Activated T-cell treated with anti-CD3 and anti-CD28 coated beads for 4 hours (primary cell): ENCODE data around the gene GRIN2D.
A peak's percentile ranks its signal among the peaks of the same experiment; 100 is the strongest.
"Not testable (repeated sequence)": the region's sequence is repeated elsewhere in the genome, so short reads cannot be mapped to it uniquely, and the experiment has no call there.

Experiments used
- DNase-seq: peaks from one replicate; pipeline ENCODE4 v3.0.0-alpha.2; 2020

GRIN2D gene

GRCh38 chr19:48393559-48394330 lies at the start of gene GRIN2D:
GRIN2D (plus strand) TSS chr19:48393668; CDS start chr19:48398393, 4,725 bp downstream.
- DNase-seq, result no peak

DNA sequence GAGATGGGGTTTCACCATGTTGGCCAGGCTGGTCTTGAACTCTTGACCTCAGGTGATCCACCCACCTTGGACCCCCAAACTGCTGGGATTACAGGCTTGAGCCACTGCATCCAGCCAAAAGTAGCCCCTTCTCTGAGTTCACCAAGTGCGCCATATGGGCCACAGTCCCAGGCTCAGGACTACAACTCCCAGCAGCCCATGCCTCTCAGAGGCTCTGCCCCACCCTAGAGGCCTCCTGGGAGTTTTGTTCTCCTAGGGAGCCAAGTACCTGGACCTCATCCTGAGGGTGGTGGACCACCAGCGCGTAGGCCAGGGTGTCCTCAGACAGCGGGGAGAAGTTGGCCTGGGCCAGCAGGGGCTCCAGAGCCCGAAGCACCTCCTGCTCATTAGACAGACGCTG lies 48.6 kb upstream of the GRIN2D start:
- DNase-seq, result no peak

DNA sequence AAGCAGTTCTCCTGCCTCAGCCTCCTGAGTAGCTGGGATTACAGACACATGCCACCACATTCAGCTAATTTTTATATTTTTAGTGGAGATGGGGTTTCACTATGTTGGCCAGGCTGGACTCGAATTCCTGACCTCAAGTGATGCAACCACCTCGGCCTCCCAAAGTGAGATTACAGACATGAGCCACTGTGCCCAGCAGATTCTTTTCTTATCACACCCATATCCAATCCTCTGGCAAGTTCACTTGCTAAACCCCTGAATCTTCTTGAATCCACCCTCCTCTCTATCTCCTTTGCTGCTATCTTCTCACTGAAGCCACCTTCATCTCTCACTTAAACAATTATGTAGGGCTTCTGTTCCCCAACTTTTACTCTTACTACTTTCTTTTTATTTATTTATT lies 47.3 kb upstream of the GRIN2D start:
- DNase-seq, result no peak

DNA sequence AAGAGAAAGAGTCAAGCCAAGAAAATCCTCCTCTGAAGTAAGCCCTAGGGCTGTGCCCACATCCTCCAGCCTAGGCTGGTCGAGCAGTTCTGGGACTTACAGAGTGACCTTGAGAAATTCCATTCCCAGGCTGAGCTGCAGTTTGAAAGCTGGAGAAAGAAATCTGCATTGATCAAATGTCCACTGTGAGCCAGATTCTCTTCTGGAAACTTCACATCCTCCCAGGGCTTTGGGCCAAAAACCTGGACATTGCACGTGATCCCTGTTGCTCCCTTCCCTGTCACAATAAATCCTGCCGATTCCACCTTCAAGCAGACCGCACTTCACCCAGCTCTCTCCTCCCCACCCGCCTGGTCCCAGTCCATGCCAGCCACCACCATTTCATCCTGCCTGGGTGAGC lies 45.4 kb upstream of the GRIN2D start:
- no peak for DNase-seq

DNA sequence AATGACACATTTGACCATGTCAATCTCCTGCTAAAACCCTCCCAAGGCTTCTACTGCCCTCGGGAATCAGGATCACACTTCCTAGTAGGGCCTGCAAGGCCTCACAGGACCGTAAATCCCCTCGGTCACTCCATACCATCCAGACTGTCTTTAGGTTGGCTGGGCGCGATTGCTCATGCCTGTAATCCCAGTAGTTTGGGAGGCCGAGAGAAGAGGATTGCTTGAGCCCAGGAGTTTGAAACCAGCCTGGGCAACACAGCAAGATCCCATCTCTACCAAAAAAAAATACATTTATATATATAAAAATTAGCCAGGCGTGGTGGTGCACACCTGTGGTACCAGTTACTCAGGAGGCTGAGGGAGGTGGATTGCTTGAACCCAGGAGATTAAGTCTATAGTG lies 44.7 kb upstream of the GRIN2D start:
- no peak for DNase-seq

- DNase-seq, result no peak
Measured at GRCh38 chr19:48350856-48351255, 42.6 kb upstream of the GRIN2D start.

GRCh38 chr19:48351341-48351752 lies 42.1 kb upstream of the GRIN2D start:
- DNase-seq, result peak; percentile 77

DNA sequence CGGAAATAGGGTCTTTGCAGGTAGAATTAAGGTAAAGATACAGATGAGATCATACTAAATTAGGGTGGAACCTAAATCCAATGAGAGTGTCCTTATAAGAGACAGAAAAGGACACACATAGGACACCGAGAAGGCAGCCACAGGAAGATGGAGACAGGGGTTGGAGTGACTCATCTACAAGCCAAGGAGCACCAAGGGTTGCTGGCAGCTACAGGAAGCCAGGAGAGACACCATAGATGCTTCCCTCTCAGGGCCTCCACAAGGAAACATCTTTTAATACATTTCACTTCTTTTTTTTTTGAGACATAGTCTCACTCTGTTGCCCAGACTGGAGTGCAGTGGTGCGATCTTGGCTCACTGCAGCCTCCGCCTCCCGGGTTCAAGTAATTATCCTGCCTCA lies 39.8 kb upstream of the GRIN2D start:
- DNase-seq, result no peak

GRCh38 chr19:48354332-48354992 lies 39.0 kb upstream of the GRIN2D start:
- no peak for DNase-seq

DNA sequence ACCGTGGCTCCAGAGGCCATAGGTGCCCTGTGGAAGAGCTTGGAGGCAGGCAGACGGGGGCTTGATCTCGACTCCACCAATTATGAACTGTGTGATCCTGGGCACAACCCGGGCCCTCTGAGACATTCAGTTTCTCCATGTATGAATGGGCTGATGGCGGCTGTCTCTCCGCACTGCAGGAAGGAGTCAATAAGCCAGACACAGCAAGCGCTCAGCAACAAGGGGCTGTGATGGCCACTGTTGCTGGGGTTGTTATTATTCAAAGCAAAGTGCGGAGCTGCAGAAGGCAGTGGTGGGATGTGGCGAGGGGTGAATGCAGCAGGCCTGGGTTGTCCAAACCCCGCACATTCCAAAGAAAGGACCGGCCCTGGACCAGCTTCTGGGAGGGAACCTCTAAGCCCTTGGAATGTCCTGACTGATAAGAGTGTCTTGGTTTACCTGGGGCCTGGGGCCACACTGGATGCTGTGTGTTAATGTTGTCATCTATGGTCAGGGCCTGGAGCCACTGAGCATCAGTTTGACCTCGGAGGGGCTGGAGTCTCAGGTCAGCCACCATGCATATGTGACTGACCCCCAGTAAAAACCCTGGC lies 38.0 kb upstream of the GRIN2D start:
- DNase-seq, result no peak

GRCh38 chr19:48359123-48359522 lies 34.3 kb upstream of the GRIN2D start:
- DNase-seq, result no peak

GRCh38 chr19:48361912-48362311 lies 31.6 kb upstream of the GRIN2D start:
- DNase-seq, result no peak

DNA sequence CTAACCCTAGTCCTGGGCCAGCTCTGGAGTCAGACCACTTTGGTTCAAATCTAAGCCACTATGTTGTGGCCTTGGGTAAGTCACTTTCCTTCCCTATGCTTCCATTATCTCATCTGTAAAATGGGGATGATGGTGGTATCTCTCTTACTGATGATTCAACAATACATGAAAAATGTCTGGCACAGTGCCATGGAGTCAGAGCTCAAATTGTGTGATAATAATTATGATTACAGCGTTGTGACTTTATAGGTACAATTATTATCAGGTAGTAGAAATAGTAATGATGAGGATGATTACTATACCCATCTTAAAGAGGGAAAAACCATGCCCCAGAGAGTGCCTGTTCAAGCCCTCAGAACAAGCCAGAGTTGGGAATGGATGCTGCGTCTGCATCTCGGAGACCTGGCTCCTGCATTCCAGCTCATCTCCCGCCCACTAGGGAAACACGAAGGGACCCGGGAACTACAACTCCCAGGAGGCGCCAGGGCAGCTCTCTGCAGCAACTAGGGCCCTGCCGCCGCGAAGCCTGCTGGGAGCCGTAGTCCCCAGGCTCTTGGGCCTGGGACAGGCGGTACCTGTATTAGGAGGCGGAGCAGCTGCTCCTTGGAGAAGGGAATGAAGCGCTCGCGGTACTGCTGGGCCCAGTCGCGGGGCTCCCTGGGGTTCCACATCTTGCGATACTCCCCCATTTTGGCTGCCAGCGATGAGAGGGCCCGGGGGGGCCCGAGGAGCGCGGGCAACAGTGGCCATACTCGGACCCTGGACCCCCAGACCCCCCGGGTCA lies 30.6 kb upstream of the GRIN2D start:
- peak; percentile 79 for DNase-seq

DNA sequence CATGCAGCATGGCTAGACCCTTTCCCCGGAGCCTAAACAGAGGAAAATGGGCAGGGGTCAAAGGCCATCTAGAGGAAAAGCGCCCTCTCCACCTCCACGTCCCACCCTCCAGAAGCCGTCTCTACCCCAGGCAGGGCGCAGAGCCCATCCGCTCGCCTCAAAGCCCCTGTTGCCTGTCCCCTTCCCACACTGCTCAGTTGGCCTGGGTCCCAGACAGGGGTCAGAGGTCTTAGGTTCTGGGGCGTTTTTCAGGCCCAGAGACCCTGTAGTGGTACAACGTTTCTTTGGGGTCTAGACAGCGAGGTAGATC lies 30.0 kb upstream of the GRIN2D start:
- no peak for DNase-seq

- peak; percentile 92 for DNase-seq
Measured at GRCh38 chr19:48363810-48364597, 29.5 kb upstream of the GRIN2D start, which contains the start of the genes SYNGR4 and TMEM143. SYNGR4 (plus strand) TSS chr19:48364367; CDS start chr19:48365843, 1,476 bp downstream. TMEM143 (minus strand) TSS chr19:48363940; CDS start chr19:48363920, 20 bp downstream.

- DNase-seq, result no peak
Measured at GRCh38 chr19:48364598-48365348, 28.7 kb upstream of the GRIN2D start.

GRCh38 chr19:48365602-48366001 lies 27.9 kb upstream of the GRIN2D start:
- DNase-seq, result no peak

DNA sequence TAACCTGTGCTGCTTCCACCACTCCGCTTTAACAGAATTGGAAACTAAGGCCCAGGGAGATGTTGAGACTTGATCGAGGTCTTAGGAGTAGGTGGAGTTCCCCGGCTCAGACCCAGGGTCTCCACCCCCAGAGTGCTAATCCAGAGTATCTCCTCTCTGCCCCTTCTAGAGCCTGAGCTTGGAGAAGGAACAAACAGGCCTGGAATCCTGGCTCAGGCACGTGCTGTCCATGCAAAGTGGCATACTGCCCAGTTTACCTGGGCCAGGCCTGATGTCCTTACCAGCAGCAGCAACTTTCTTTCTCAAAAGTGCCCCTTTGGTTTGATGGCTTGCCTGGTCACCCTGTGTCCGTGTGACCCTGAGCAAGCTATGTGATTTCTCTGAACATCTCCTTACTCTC lies 25.6 kb upstream of the GRIN2D start:
- no peak for DNase-seq

DNA sequence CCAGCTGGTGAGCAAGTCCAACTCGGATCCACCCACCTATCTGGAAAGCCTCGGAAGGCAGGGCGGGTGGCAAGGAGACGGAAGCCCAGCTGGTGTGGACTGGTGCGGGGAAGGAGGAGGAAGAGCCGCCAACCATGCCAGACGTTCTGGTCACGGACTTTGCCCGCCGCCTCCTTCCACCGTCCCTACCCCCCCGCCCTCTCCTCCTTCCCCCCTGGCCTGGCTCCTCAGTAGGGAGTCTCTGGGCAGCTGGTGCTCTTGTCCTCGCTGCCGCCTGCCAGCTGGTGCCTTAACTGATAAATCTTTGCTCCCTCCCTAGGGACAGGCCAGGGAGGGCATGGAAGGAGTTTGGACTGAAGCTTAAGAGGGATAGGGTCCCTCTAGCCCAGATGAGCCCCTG lies 24.5 kb upstream of the GRIN2D start:
- no peak for DNase-seq

DNA sequence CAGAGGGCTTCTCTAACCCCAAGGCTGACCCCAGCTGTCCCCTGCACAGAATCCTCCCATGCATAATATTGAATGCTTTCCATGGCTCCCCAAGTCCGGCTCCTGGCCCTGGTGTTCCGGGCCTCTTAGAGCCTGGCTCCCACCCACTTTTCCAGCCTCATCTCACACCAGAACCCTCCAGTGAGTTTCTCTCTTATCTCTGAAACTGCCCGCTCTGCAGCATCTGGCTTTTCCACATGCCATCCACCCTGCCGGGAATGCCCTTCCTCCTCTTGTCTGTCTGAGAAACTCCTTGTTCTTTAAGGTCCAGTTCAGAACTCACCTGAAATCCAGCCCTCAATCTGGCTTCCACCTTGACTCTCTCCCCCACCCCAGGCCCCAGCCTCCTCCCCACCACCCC lies 22.5 kb upstream of the GRIN2D start:
- DNase-seq, result no peak

GRCh38 chr19:48371367-48371766 lies 22.1 kb upstream of the GRIN2D start:
- DNase-seq, result no peak

- not testable (repeated sequence) for DNase-seq
Measured at GRCh38 chr19:48371771-48372170, 21.7 kb upstream of the GRIN2D start.
